ENCODE results near the gene FKBP1A.

- no peak for TF ChIP-seq CTCF (IDR thresholded peaks at IDR 0.05)
- TF ChIP-seq POLR2A (IDR thresholded peaks at IDR 0.05): no peak
Measured at GRCh38 chr20:1378735-1379125, 14.1 kb downstream of the FKBP1A start.
